HepG2 (cell line): ENCODE data around the gene NDUFB5. TPM values are rescaled to one million over a fixed set of nuclear protein-coding genes. Genes with fewer than 3 reads are reported as not detected.

Experiments
- ATAC-seq: fragments of 200-7000 bp; cut with Tn5 transposase; 3 replicates; pipeline ENCODE4 v1.9.1; 2020; ENCODE audit warnings: mild to moderate bottlenecking, moderate library complexity
- BruUV-seq: library from RNA; stranded (reverse); fragments of 400-500 nt; replicated peaks from 2 replicates; lab custom pipeline; 2021; lab: Mats Ljungman, UMichigan
- CTCF ChIA-PET: fragments of 300-600 bp; formaldehyde crosslinking; extraction: SDS; loops from one replicate; lab custom pipeline; 2021; ENCODE audit warnings: low total read pairs, inconsistent platforms, low intra/inter-chr PET ratio; lab: Yijun Ruan, JAX
- POLR2A ChIA-PET: fragments of 350-600 bp; sonication (Branson Sonifier 250); formaldehyde crosslinking; loops from one replicate; lab custom pipeline; 2020; ENCODE audit warnings: antibody characterized with exemption, inconsistent platforms; lab: Yijun Ruan, JAX
- DNase-seq: peaks from one replicate; pipeline ENCODE4 v3.0.0-alpha.2; 2015; ENCODE audit warnings: low spot score
- FAIRE-seq: peaks from 3 replicates; lab custom pipeline; 2011; peaks lifted over from hg19 to GRCh38; lab: Jason Lieb, UNC
- H2AFZ ChIP-seq: one replicate; pipeline ENCODE4 v1.6.1; 2011; ENCODE audit warnings: low read length, inconsistent platforms
- H3K27ac ChIP-seq: fragments of 300-600 bp; 3 replicates; pipeline ENCODE4 v1.8.0; 2011; ENCODE audit warnings: mixed run types, mild to moderate bottlenecking, mixed read lengths, low read length, inconsistent platforms; ENCODE audit not compliant: insufficient read depth; ENCODE audit errors: extremely low read length
- H3K27me3 ChIP-seq, 2 experiments: fragments of 200-600 bp in 1 of 2; 2 replicates in 1 of 2; 3 replicates in 1 of 2; pipeline versions ENCODE4 v1.6.0 to v1.8.0; 2011; ENCODE audit warnings: low read length in 2 of 2, mild to moderate bottlenecking in 2 of 2, moderate library complexity in 2 of 2, inconsistent platforms in 1 of 2; ENCODE audit not compliant: insufficient read depth in 2 of 2, control insufficient read depth in 1 of 2
- H3K36me3 ChIP-seq, 2 experiments: fragments of 200-600 bp in 1 of 2; replicated peaks in 1 of 2; 2 replicates in 1 of 2; 3 replicates in 1 of 2; pipeline versions ENCODE4 v1.5.1 to v1.8.0; 2011; ENCODE audit warnings: low read length in 2 of 2, inconsistent platforms in 1 of 2; ENCODE audit not compliant: insufficient read depth in 2 of 2, control insufficient read depth in 1 of 2
- H3K4me1 ChIP-seq: 2 replicates; pipeline ENCODE4 v1.5.1; 2012; ENCODE audit warnings: low read length, inconsistent platforms; ENCODE audit not compliant: insufficient read depth
- H3K4me2 ChIP-seq: 2 replicates; pipeline ENCODE4 v1.6.0; 2011; ENCODE audit warnings: low read depth, low read length, inconsistent platforms
- H3K4me3 ChIP-seq, 3 experiments: fragments of 200-600 bp in 1 of 3; sonication (generic), shearing (Covaris generic) in 1 of 3; replicated peaks in 1 of 3; 2 replicates each; pipeline ENCODE4 v1.5.1; 2011 to 2016; ENCODE audit warnings: low read length in 3 of 3, inconsistent platforms in 2 of 3, low read depth in 2 of 3, mild to moderate bottlenecking in 2 of 3, control low read depth in 1 of 3, mixed read lengths in 1 of 3; ENCODE audit not compliant: insufficient read depth in 1 of 3
- H3K79me2 ChIP-seq: one replicate; pipeline ENCODE4 v1.6.1; 2011; ENCODE audit warnings: low read length, inconsistent platforms; ENCODE audit not compliant: insufficient read depth
- H3K9ac ChIP-seq: 2 replicates; pipeline ENCODE4 v1.6.0; 2011; ENCODE audit warnings: mild to moderate bottlenecking, low read depth, low read length, inconsistent platforms; ENCODE audit not compliant: insufficient read depth
- H3K9me3 ChIP-seq: 2 replicates; pipeline ENCODE4 v1.5.1; 2012; ENCODE audit warnings: mild to moderate bottlenecking, low read length
- H4K20me1 ChIP-seq: 2 replicates; pipeline ENCODE4 v1.6.0; 2011; ENCODE audit warnings: inconsistent platforms, mild to moderate bottlenecking, low read length, moderate library complexity; ENCODE audit not compliant: insufficient read depth
- JDP2 ChIP-seq: sonication (generic); formaldehyde crosslinking; IDR thresholded peaks from 2 replicates; pipeline ENCODE4 v1.8.1; 2022; ENCODE audit warnings: missing genetic modification reagents, borderline replicate concordance
- KAT7 ChIP-seq: IDR thresholded peaks from 2 replicates; pipeline ENCODE4 v1.6.1; 2018; ENCODE audit warnings: borderline replicate concordance, missing compliant biosample characterization
- NR1H2 ChIP-seq: sonication (generic); formaldehyde crosslinking; IDR thresholded peaks from 2 replicates; pipeline ENCODE4 v1.8.1; 2022; ENCODE audit warnings: low read depth, missing genetic modification reagents, borderline replicate concordance
- SRSF1 ChIP-seq: fragments of 200-400 bp; formaldehyde crosslinking; optimal IDR thresholded peaks from 2 replicates; pipeline ENCODE3; 2017; ENCODE audit warnings: mild to moderate bottlenecking, low read depth, low read length, moderate library complexity
- SYNCRIP ChIP-seq: fragments of 200-400 bp; formaldehyde crosslinking; IDR thresholded peaks from 2 replicates; pipeline ENCODE4 v1.6.1; 2018; ENCODE audit warnings: mild to moderate bottlenecking, low read depth, low read length; ENCODE audit not compliant: insufficient read depth
- TBP ChIP-seq: sonication (generic); formaldehyde crosslinking; IDR thresholded peaks from 2 replicates; pipeline ENCODE4 v1.5.0; 2020; ENCODE audit warnings: missing genetic modification reagents
- TEAD2 ChIP-seq: sonication (generic); formaldehyde crosslinking; IDR thresholded peaks from 2 replicates; pipeline ENCODE4 v1.9.0; 2021; ENCODE audit warnings: missing genetic modification reagents
- ZFP1 ChIP-seq: IDR thresholded peaks from 2 replicates; pipeline ENCODE4 v1.6.1; 2016
- ZNF205 ChIP-seq: IDR thresholded peaks from 2 replicates; pipeline ENCODE4 v1.6.1; 2018; ENCODE audit warnings: missing biosample characterization, missing genetic modification reagents
- ZNF512B ChIP-seq: sonication (generic); formaldehyde crosslinking; IDR thresholded peaks from 2 replicates; pipeline ENCODE4 v1.5.1; 2020; ENCODE audit warnings: missing genetic modification reagents, mild to moderate bottlenecking, borderline replicate concordance
- ZNF547 ChIP-seq: sonication (generic); formaldehyde crosslinking; IDR thresholded peaks from 2 replicates; pipeline ENCODE4 v1.5.1; 2020; ENCODE audit warnings: mild to moderate bottlenecking, missing genetic modification reagents
- ZNF569 ChIP-seq: sonication (generic); formaldehyde crosslinking; IDR thresholded peaks from 2 replicates; pipeline ENCODE4 v1.5.0; 2020; ENCODE audit warnings: mild to moderate bottlenecking, missing genetic modification reagents, moderate library complexity, borderline replicate concordance
- ZNF598 ChIP-seq: sonication (generic); formaldehyde crosslinking; IDR thresholded peaks from 2 replicates; pipeline ENCODE4 v1.5.1; 2020; ENCODE audit warnings: mild to moderate bottlenecking, missing genetic modification reagents, borderline replicate concordance
- ZNF619 ChIP-seq: sonication (generic); formaldehyde crosslinking; IDR thresholded peaks from 2 replicates; pipeline ENCODE4 v1.4.0; 2020; ENCODE audit warnings: mild to moderate bottlenecking, missing genetic modification reagents
- ZNF775 ChIP-seq: sonication (generic); formaldehyde crosslinking; IDR thresholded peaks from 2 replicates; pipeline ENCODE4 v1.4.0; 2020; ENCODE audit warnings: missing genetic modification reagents, mild to moderate bottlenecking, moderate library complexity, borderline replicate concordance
- ZNF777 ChIP-seq: sonication (generic); formaldehyde crosslinking; IDR thresholded peaks from 2 replicates; pipeline ENCODE4 v1.4.0; 2020; ENCODE audit warnings: missing genetic modification reagents
- ZNF816 ChIP-seq: sonication (generic); formaldehyde crosslinking; IDR thresholded peaks from 2 replicates; pipeline ENCODE4 v1.8.0; 2022; ENCODE audit warnings: missing genetic modification reagents, mild to moderate bottlenecking, borderline replicate concordance
- WGBS: methylation state at CpG from one replicate; pipeline ENCODE4 v1.1.6; 2017; ENCODE audit warnings: low lambda C conversion rate; 5-methylcytosine and 5-hydroxymethylcytosine counted together
- in situ Hi-C: cut with HindIII; loops from 2 replicates; pipeline ENCODE4 v1.10.0; 2017; ENCODE audit warnings: low pct_unique_long_range_greater_than_20kb; ENCODE audit not compliant: extremely low pct_ligation_motif_present
- intact Hi-C: fragments of 100-400 bp; cut with micrococcal nuclease; formaldehyde crosslinking; loops from one replicate; pipeline ENCODE4 v1.10.0; 2022; ENCODE audit not compliant: unreplicated experiment
- polyA plus RNA-seq, 8 experiments: library from polyadenylated mRNA; depleted of rRNA in 3 of 8; stranded (reverse) in 7 of 8; unstranded in 1 of 8; fragments of >200 nt; fragmentation: Illumina TruSeq in 4 of 8; extraction: Trizol in 4 of 8; gene quantifications; 2 replicates each; pipeline versions ENCODE4 v1.2.1 to v1.2.3, GENCODE V29; 2011 to 2016; ENCODE audit warnings: low read depth in 4 of 8, missing spikeins in 1 of 8, mixed read lengths in 1 of 8; ENCODE audit not compliant: insufficient read depth in 1 of 8
- total RNA-seq, 5 experiments: library from RNA; depleted of rRNA; stranded (reverse); fragments of >200 nt; fragmentation: Illumina TruSeq; extraction: Trizol; gene quantifications; 2 replicates each; pipeline ENCODE4 v1.2.3, GENCODE V29; 2016; ENCODE audit warnings: low read depth in 1 of 5
- TF ChIP-seq, protein P1 (sequence below): sonication (generic); formaldehyde crosslinking; IDR thresholded peaks from 2 replicates; pipeline ENCODE4 v1.8.1; 2023; ENCODE audit warnings: mild to moderate bottlenecking, missing genetic modification reagents

NDUFB5 gene
- total and polyA plus RNA-seq, 2 of the 13 experiments (the other 11 are each of a cell fraction or from before 2014, with no cell fraction given): 43.3 to 120 TPM

DNA sequence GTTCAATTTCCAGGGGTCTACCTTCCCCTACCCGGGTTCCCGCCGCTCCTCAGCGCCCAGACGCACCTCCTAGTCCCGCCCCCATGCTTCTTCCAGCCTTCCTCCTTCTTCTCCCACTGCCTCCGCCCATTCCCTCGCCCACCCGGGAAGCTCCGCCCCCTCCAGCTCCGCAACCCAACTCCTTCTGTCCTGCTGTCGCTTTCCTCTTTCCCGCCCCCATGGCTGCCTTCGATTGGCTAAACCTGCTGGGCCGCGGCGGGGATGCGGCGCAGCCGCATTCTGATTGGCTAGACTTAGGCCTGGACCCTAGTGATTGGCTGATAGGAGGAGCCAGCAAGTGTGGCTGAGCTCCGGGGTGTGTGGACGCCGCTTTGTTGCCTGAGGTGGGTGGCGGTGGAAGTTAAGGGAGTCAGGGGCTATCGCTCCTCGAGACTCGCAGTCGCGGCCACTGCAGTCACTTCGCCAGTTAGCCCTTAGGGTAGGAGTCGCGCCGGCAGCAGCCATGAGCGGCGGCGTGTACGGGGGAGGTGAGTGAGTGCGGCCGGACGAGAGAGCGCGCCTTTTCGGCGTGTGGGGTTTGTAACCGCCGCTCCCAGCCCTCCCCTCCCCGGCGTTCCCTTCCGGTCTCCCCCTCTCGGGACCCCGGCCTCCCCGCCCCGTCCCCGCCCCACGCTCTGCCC is 41.9 kb upstream of the NDUFB5 start, which contains the start of gene ACTL6A (continued):
- TF ChIP-seq TBP (CRISPR knock-in tag) (no peak), ZNF205 (CRISPR knock-in tag) (no peak), SYNCRIP (no peak), ZNF775 (CRISPR knock-in tag) (0 out of 2 replicates have a peak, but pooled peaks have one; percentile 33), KAT7 (CRISPR knock-in tag) (peak; percentile 72; the same call in 1 of the 2 replicates), TEAD2 (CRISPR knock-in tag) (no peak), SRSF1 (peak; percentile 91), NR1H2 (CRISPR knock-in tag) (no peak), ZNF777 (CRISPR knock-in tag) (no peak), JDP2 (CRISPR knock-in tag) (no peak), ZNF569 (CRISPR knock-in tag) (no peak; the same call in 1 of the 2 replicates), ZNF547 (CRISPR knock-in tag) (peak; percentile 57; the same call in 1 of the 2 replicates)

DNA sequence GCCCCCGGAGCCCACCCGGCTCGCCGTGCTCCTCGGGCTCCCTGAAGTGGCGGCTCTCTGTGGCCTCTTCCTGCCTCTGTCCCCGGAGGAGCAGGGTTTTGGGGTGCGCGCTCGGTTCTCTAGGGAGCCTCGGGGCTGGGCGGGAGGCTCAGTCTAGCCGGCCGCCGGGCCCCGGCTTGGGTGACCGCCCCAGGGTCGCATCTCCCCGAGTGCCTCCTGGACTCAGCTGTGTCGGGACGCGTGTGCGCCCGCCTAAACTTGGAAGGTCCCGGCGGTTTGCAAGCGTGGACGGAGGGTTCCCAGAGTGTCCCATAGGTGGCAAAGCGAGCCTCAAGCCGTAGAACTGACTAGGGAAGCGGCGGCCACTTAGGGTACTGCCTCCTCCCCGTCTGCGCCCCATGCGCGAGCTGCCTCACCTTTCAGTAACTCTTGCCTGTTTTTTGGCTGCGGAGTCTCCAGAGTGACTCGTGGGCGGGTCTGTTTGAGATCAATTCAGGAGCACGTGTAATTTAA is 41.3 kb upstream of the NDUFB5 start:
- peak overlapping the region; percentile 64 for H2AFZ ChIP-seq
- intact Hi-C loops (loop anchor here (2.0 kb wide), 1 partner anchor 41 kb away; the partner anchor contains the start of genes MRPL47 and NDUFB5), in situ Hi-C loops (loop anchor here (25.0 kb wide), 1 partner anchor 426 kb away; the partner anchor contains the start of gene PIK3CA)
- ATAC-seq: peak; percentile 91
- H3K79me2 ChIP-seq: peaks cover 41% of the 10 kb centered on the region
- H3K36me3 ChIP-seq: no peaks in the 10 kb centered on the region
- peak; percentile 50 for FAIRE-seq
- H3K4me3 ChIP-seq: peak overlapping the region; percentile 87 to 97 (median 91)
- ChIA-PET CTCF (no interaction called here), POLR2A (interaction anchor here (0.8 to 1.9 kb wide), 6 partner anchors 15 to 415 kb away, joined by 3 to 19 read pairs (median 6); partner anchors contain the start of genes MRPL47, NDUFB5, PIK3CA and ZNF639)
- H3K4me2 ChIP-seq: peak overlapping the region; percentile 77
- no peaks in the 10 kb centered on the region for H3K27me3 ChIP-seq
- WGBS: 0% methylated on average over 6 of the region's 40 CpGs
- H3K9me3 ChIP-seq: no peaks in the 10 kb centered on the region
- peaks cover 23% of the 10 kb centered on the region for H3K4me1 ChIP-seq
- peak overlapping the region; percentile 94 for H3K27ac ChIP-seq
- no TSS peak for BruUV-seq
- DNase-seq: peak; percentile 70
- H4K20me1 ChIP-seq: no peaks in the 10 kb centered on the region
- H3K9ac ChIP-seq: peak overlapping the region; percentile 88
- TF ChIP-seq, protein P1, sequence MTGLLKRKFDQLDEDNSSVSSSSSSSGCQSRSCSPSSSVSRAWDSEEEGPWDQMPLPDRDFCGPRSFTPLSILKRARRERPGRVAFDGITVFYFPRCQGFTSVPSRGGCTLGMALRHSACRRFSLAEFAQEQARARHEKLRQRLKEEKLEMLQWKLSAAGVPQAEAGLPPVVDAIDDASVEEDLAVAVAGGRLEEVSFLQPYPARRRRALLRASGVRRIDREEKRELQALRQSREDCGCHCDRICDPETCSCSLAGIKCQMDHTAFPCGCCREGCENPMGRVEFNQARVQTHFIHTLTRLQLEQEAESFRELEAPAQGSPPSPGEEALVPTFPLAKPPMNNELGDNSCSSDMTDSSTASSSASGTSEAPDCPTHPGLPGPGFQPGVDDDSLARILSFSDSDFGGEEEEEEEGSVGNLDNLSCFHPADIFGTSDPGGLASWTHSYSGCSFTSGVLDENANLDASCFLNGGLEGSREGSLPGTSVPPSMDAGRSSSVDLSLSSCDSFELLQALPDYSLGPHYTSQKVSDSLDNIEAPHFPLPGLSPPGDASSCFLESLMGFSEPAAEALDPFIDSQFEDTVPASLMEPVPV (CRISPR knock-in tag): no peak; the same call in 1 of the 2 replicates
- TF ChIP-seq ZNF619 (CRISPR knock-in tag) (peak; percentile 58; the same call in 1 of the 2 replicates), ZNF598 (CRISPR knock-in tag) (no peak), ZNF512B (no peak), ZNF816 (0 out of 2 replicates have a peak, but pooled peaks have one; percentile 28), ZFP1 (CRISPR knock-in tag) (no peak)
